GM10266 (cell line): Measurements from ENCODE around the gene ZNF282.

Experiments
- DNase-seq: peaks from one replicate; pipeline ENCODE4 v3.0.0; 2012; ENCODE audit errors: extremely low spot score
- TF ChIP-seq, protein P1 (sequence below): IDR thresholded peaks from 2 replicates; pipeline ENCODE4 v1.5.1; 2012; ENCODE audit warnings: mild to moderate bottlenecking, low read depth; ENCODE audit not compliant: control insufficient read depth, insufficient read depth; ENCODE audit errors: missing control alignments

ZNF282 gene

DNA sequence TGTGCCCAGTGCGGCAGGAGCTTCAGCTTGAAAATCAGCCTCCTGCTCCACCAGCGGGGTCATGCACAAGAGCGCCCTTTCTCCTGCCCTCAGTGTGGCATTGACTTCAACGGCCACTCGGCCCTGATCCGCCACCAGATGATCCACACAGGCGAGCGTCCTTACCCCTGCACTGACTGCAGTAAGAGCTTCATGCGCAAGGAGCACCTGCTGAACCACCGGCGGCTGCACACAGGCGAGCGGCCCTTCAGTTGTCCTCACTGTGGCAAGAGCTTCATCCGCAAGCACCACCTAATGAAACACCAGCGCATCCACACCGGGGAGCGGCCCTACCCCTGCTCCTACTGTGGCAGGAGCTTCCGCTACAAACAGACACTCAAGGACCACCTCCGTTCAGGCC lies 16.1 kb upstream of the ZNF282 start:
- DNase-seq = no peak
- TF ChIP-seq, protein P1, sequence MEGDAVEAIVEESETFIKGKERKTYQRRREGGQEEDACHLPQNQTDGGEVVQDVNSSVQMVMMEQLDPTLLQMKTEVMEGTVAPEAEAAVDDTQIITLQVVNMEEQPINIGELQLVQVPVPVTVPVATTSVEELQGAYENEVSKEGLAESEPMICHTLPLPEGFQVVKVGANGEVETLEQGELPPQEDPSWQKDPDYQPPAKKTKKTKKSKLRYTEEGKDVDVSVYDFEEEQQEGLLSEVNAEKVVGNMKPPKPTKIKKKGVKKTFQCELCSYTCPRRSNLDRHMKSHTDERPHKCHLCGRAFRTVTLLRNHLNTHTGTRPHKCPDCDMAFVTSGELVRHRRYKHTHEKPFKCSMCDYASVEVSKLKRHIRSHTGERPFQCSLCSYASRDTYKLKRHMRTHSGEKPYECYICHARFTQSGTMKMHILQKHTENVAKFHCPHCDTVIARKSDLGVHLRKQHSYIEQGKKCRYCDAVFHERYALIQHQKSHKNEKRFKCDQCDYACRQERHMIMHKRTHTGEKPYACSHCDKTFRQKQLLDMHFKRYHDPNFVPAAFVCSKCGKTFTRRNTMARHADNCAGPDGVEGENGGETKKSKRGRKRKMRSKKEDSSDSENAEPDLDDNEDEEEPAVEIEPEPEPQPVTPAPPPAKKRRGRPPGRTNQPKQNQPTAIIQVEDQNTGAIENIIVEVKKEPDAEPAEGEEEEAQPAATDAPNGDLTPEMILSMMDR = no peak

GRCh38 chr7:149180722-149181449 lies 14.5 kb upstream of the ZNF282 start:
- TF ChIP-seq, protein P1 = no peak
- no peak for DNase-seq

DNA sequence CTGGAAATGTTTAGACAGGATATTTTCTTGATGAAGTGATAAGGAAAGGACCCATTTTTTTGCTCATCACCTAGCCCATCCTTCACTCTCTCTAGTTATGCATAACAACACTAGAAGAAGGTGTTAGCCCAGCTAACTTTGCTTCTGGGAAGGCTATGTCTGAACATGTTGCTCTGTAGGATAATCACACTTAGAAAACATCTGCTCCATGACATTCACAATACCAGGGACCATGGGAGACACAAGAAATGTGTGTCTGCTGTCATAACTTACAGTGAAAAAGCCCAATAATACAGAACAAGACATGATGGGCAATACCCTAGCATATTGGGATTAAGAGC lies 13.9 kb upstream of the ZNF282 start:
- TF ChIP-seq, protein P1 = no peak
- DNase-seq = no peak

GRCh38 chr7:149184274-149184673 lies 11.1 kb upstream of the ZNF282 start:
- DNase-seq = no peak
- TF ChIP-seq, protein P1 = no peak

DNA sequence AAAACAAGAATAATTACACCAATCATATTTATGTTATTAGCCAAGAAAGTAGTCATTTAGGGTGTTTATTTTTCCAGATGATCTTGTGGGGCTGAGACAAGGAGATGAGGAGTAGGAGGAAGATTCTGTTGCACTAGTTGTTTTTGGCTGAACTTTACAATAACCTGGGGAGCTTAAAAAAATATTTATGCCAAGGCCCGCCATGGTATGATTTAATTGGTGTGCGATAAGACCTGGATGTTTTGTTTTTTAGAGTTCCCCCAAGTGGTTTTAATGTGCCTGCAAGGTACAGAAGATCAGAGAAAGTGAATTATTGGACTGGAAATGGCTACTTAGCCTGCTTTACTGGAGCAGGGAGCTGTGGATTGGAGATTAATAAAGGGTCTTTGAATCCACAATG lies 7.1 kb upstream of the ZNF282 start:
- TF ChIP-seq, protein P1 = no peak
- DNase-seq = no peak

- TF ChIP-seq, protein P1 = no peak
- no peak for DNase-seq
These were observed 6.6 kb upstream of the ZNF282 start for GRCh38 chr7:149188637-149189259.

DNA sequence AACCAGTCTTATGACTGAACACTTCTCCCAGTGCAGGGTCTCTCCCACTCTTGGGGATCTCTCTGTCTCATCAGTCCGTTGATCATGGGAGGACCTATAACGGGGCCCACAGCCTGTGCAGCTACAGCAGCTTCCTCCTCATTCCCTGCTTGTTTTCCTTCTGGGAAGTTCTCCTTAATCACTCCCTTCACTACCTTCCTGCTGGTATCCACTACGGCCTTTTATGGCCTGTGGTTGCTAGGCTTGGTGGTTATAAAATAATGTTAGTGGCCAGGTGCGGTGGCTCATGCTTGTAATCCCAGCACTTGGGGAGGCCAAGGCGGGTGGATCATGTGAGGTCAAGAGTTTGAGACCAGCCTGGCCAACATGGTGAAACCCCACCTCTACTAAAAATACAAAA lies 3.5 kb upstream of the ZNF282 start:
- TF ChIP-seq, protein P1 = no peak
- DNase-seq = no peak
